Fibroblast of mammary gland (primary cell): Measurements from ENCODE around the gene CACNA1E.
"Not testable (repeated sequence)": the region's sequence is repeated elsewhere in the genome, so short reads cannot be mapped to it uniquely, and the experiment has no call there.

Experiments used
- DNase-seq: peaks from one replicate; pipeline ENCODE4 v3.0.0-alpha.2; 2010; ENCODE audit warnings: low read depth
- H3K4me3 ChIP-seq: 2 replicates; pipeline ENCODE4 v1.5.1; 2011; ENCODE audit warnings: low read depth, mild to moderate bottlenecking, low read length, moderate library complexity; ENCODE audit not compliant: control insufficient read depth
- CTCF ChIP-seq: conservative IDR thresholded peaks from 2 replicates; pipeline ENCODE4 v1.5.1; 2011; ENCODE audit warnings: low read depth, low read length, inconsistent platforms; ENCODE audit not compliant: control insufficient read depth, insufficient read depth

The CACNA1E gene

GRCh38 chr1:181541947-181542346 is 58.6 kb downstream of the CACNA1E start:
- DNase-seq, result peak; percentile 34
- H3K4me3 ChIP-seq, result no peak overlapping the region

GRCh38 chr1:181542406-181542805 is 59.1 kb downstream of the CACNA1E start:
- DNase-seq, H3K4me3 ChIP-seq: not testable (repeated sequence)

More at GRCh38 chr1:181541947-181542346, 58.6 kb downstream of the CACNA1E start:
- TF ChIP-seq CTCF, result no peak

GRCh38 chr1:181545395-181545794 is 62.1 kb downstream of the CACNA1E start:
- TF ChIP-seq CTCF, result no peak
- DNase-seq, result no peak
- H3K4me3 ChIP-seq, result no peak overlapping the region

- TF ChIP-seq CTCF, result no peak
- no peak overlapping the region for H3K4me3 ChIP-seq
- no peak for DNase-seq
Observed at GRCh38 chr1:181548497-181548896, 65.2 kb downstream of the CACNA1E start.

GRCh38 chr1:181551249-181551648 is 67.9 kb downstream of the CACNA1E start:
- DNase-seq, result no peak
- TF ChIP-seq CTCF, result no peak

GRCh38 chr1:181551754-181552153 is 68.4 kb downstream of the CACNA1E start:
- no peak for DNase-seq
- H3K4me3 ChIP-seq, result no peak overlapping the region
- no peak for TF ChIP-seq CTCF

More at GRCh38 chr1:181551249-181551648, 67.9 kb downstream of the CACNA1E start:
- H3K4me3 ChIP-seq, result no peak overlapping the region

- no peak overlapping the region for H3K4me3 ChIP-seq
- DNase-seq, result peak; percentile 7
- no peak for TF ChIP-seq CTCF
Observed at GRCh38 chr1:181554465-181554864, 71.1 kb downstream of the CACNA1E start.
